GM21367 (cell line): Measurements from ENCODE around the gene TMEM181.
"Not testable (repeated sequence)": the region's sequence is repeated elsewhere in the genome, so short reads cannot be mapped to it uniquely, and the experiment has no call there.

ENCODE experiments used
- ATAC-seq: cut with Tn5 transposase; IDR thresholded peaks from one replicate; pipeline ENCODE4 v1.9.1; 2021; ENCODE audit not compliant: unreplicated experiment

Gene TMEM181

DNA sequence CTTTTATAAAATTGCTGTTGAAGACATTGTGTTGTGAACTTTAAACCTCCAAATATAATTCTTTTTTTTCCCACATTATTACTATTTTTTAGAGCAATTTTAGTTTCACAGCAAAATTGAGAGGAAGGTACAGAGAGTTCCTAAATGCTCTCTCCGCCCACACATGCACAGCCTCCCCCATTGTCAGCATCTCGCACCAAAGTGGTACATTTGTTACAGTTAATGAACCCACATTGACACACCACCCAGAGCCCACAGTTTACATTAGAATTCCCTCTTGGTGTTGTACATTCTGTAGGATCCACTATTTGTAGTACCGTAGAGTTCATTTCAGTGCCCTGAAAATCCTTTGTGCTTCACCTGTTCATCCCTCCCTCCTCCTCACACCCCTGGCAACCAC lies 33.8 kb downstream of the TMEM181 start:
- ATAC-seq: no peak

DNA sequence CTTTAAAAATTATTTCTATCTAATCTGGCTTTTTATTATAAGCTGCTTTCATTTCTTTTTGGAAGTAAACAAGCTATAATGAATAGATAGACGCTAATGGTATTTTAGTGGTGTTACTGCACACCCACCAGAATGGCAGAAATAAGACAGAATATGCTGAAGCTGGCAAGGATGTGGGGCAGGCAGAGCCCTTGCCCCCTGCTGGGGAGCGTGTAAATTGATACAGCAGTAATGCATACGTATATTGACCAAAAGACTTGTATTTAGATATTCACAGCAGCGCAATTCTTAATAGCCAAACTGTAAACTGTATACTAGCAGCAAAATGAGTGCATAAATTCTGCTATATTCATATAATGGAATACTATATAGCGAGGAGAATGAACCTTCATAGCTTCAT lies 35.3 kb downstream of the TMEM181 start:
- ATAC-seq: no peak

- no peak for ATAC-seq
Measured at GRCh38 chr6:158596861-158597260, 37.0 kb downstream of the TMEM181 start.

DNA sequence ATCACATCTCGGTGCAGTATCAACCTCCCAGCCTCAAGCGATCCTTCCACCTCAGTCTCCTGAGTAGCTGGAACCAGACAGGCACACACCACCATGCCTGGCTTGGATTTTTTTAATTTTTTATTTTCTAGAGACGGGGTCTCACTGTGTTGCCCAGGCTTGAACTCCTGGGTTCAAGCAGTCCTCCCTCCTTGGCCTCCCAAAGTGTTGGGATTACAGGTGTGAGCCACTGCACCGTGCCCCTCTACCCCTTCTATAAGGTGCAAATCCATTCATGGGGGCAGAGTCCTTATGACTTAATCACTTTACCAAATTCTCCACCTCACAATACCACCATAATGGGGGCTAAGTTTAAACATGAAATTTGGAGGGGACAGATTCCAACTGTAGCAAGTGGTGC lies 37.7 kb downstream of the TMEM181 start:
- ATAC-seq: no peak

- no peak for ATAC-seq
Measured at GRCh38 chr6:158599635-158600034, 39.7 kb downstream of the TMEM181 start.

- no peak for ATAC-seq
Measured at GRCh38 chr6:158603261-158604047, 43.6 kb downstream of the TMEM181 start.

- ATAC-seq: no peak
Measured at GRCh38 chr6:158604048-158604406, 44.1 kb downstream of the TMEM181 start.

GRCh38 chr6:158605266-158605878 lies 45.5 kb downstream of the TMEM181 start:
- ATAC-seq: no peak

GRCh38 chr6:158606011-158606410 lies 46.1 kb downstream of the TMEM181 start:
- ATAC-seq: not testable (repeated sequence)

- ATAC-seq: no peak
Measured at GRCh38 chr6:158606935-158607334, 47.0 kb downstream of the TMEM181 start.

GRCh38 chr6:158607411-158608170 lies 47.7 kb downstream of the TMEM181 start:
- ATAC-seq: no peak

GRCh38 chr6:158608221-158608620 lies 48.3 kb downstream of the TMEM181 start:
- ATAC-seq: no peak

DNA sequence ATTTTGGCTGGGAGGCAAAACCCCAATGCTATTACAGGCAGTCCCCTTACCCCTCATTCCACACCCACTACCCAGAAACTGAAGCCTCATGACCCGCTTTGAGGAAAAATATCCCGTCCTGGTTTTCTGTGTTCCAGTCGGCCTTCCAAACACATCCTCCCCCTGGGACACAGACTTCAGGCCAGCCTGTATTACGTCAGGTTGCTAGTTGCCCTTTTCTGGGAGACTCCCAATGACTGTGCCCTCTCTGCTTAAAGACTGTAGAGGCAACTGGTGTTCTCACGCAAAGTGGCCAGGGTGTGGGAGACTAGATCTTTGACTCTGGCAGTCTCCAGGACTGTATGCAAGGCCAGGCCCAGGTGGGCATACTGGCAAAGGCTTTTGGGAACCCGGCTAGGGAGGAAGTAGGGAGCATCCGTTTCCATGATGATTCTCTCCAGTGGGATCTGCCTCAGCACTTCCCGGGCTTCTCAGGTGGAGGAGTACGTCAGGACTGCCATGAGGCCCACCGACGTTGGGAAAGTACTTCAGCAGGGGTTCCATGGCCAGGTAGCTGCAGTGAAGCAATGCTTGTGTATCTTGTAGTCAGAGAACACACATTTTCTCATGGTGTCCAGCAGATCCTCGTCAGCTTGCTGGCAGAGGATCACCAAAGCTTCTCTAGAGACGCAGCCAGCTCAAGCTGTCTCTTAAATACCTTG lies 49.7 kb downstream of the TMEM181 start:
- no peak for ATAC-seq

- ATAC-seq: no peak
Measured at GRCh38 chr6:158610319-158610968, 50.6 kb downstream of the TMEM181 start.

DNA sequence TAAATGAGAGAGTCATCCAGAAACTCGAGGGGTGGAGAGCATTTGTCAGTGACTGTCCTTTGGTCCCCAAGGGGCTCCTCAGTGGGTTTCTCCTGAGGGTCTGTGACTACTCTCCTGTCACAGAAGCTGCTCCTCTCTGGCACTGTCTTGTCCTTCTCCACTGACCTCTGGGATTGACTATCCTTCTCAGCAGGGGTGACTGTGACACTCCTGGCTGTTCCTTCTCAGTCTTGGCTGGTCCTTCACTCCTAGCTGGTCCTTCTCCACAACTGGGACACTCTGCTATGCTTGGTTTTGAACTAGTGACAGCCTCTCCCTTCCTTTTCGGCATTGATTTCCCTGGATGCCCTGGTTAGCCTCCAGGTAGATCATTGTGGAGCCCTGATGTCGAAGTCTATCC lies 51.1 kb downstream of the TMEM181 start:
- ATAC-seq: no peak

GRCh38 chr6:158611541-158612370 lies 51.9 kb downstream of the TMEM181 start:
- ATAC-seq: no peak

DNA sequence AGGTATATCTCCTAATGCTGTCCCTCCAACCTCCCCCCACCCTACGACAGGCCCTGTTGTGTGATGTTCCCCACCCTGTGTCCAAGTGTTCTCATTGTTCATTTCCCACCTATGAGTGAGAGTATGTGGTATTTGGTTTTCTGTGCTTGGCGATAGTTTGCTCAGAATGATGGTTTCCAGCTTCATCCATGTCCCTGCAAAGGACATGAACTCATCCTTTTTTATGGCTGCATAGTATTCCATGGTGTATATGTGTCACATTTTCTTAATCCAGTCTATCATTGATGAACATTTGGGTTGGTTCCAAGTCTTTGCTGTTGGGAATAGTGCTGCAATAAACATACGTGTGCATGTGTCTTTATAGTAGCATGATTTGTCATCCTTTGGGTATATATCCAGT lies 54.7 kb downstream of the TMEM181 start:
- ATAC-seq: not testable (repeated sequence)

GRCh38 chr6:158618289-158618688 lies 58.4 kb downstream of the TMEM181 start:
- ATAC-seq: not testable (repeated sequence)

DNA sequence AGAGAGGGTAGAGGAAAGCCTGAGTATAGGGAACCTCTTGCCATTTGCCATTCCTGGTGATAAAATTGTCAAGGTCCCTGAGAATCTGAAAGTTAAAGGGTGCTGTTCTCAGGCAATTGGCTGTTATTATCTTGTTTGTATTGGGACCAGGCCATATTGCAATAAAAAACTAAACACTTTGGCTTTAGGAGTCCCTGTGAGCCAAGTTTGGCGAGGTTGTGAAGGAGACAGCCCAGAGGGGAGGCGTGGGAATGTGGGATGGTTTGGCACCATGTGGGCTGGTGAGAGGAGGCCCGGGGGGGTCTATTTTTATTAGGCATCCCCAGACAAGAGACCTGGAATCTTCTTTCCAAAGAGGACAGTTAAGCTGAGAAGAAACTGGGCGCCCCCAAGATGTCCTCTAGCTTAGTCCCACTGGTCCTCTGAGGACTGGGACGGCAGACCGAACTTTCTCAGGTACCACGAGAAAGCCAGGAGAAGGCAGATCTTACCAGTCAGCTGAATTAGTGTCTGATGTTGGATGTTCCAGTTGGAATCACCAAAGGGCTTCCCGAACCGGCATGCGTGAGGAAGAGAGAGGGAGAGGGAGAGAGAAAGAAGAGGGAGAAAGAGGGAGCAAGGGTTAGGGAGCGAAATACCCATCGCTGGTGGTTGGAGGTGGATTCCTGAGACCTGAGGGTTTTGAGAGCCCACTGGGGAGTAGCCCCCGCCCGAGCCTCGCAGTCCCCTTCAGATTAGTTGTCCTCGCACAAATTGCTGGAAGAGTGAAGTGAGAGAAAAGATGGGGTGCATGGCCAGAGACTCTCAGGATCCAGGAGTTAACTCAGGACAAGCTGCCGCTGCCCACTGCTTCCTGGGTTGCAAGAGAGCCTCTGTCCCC lies 60.3 kb downstream of the TMEM181 start:
- ATAC-seq: no peak
